GM21825 (cell line): ENCODE results near the gene WFIKKN2.
"Not testable (repeated sequence)": the region's sequence is repeated elsewhere in the genome, so short reads cannot be mapped to it uniquely, and the experiment has no call there.

ENCODE experiments used
- ATAC-seq: cut with Tn5 transposase; IDR thresholded peaks from one replicate; pipeline ENCODE4 v1.9.1; 2021; ENCODE audit warnings: mild to moderate bottlenecking, moderate library complexity; ENCODE audit not compliant: unreplicated experiment

The WFIKKN2 gene

DNA sequence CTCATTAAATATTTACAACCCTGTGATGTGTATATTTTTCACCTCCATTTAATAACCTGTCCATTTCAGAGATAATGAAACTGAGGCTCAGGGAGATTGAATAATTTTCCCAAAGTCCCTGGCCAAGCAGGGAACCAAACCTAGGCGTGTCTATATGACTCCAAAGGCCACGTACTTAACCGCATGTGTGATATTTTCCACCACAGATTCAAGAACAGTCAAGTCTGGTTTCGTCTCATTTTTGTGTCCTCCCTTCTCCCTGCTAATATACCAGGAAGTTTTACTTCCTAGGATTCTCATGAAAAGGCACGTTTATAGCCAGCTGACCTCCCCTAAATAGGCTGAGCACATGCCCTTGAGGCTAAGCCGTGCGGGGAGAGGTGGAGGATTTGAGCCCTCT lies 15.3 kb downstream of the WFIKKN2 start:
- no peak for ATAC-seq

DNA sequence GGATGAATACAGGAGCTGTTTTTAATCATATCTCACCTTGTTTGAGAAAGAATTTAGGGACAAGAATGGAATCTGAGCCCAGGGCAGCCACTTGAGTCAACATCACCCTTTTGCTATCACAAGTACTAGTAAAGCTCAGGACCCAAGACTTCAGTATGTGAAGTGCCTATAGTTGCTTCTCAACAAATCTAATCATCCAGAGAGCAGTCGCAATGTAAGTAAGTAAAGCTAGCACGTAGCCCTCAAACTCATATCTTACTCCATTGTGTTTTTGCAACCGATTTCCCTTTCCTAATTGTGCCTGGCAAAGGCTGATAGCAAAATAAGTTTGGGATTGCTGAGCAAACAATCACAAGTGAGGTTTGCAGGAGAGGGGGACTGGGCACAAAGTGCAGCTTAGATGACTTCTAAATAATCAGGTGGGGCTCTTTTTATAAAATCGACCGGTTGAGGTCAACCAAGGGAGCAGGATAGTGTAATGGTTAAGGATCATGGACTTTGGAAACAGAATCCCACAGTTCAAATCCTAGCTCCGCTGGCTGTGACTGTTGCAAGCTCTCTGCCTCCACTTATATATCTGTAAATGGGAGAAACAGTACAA lies 17.7 kb downstream of the WFIKKN2 start:
- no peak for ATAC-seq

DNA sequence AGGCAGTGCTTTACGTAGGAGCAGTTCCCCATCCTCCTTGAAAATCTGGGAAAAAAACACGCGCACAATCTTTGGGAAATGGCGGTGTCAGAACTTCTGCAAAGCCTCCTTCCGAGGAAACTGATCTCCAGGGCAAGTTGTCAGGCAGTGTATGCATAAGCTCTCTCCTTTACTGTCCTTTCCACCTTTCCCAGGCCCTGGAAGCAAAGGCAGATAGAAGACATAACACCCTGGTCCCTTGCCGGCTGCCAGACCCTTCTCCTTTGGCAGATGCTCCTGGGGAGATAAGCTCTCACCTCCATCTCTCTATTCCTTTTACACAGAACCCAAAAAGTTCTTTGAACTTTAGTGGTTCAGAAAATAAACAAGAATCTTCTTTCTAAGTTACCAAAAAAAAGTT lies 18.4 kb downstream of the WFIKKN2 start:
- no peak for ATAC-seq

DNA sequence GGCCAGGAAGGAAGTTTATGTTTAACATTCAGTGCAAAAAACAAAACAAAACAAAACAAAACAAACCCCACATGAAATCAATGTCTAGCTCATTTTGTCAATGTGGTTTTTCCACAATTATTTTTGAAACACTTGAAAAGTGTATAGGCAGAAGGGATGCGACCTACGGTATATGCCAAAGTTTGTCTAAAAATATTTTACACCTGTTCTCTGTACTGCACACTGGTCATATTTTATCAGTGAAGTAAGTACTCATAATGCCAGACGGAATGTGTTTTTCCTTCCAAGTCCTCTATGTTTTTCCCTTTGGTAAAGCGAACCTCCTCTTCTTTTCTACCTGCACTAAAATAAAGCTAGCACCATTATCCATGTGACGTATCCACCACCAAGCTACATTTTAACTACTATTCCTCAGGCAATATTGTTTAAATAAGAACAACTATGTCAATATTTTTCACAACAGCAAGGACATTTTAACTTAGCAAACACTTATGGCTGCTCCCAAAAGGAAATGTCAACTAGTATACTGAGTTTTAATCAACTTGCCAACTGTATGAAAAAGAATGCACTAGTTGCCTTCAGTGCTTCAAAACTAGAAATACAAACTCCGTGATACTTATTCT lies 20.4 kb downstream of the WFIKKN2 start:
- ATAC-seq = no peak

DNA sequence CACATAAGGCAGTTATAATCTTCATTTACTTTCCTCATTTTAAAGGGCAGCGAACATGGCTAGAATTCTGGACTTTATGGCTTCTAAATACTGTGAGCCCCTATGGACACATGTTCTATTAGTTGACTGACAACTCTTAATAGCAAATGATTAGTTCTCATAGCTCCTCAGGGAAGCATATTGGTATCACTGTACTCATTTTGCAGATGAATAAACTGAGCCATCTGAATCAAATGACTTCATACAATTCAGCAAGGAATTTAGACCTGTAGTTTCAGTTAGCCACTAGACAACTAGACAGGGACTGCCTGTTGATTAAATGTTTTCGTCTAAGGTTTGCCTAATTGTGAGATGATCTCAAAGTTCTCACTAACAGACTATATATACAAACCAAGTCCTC lies 21.0 kb downstream of the WFIKKN2 start:
- no peak for ATAC-seq

DNA sequence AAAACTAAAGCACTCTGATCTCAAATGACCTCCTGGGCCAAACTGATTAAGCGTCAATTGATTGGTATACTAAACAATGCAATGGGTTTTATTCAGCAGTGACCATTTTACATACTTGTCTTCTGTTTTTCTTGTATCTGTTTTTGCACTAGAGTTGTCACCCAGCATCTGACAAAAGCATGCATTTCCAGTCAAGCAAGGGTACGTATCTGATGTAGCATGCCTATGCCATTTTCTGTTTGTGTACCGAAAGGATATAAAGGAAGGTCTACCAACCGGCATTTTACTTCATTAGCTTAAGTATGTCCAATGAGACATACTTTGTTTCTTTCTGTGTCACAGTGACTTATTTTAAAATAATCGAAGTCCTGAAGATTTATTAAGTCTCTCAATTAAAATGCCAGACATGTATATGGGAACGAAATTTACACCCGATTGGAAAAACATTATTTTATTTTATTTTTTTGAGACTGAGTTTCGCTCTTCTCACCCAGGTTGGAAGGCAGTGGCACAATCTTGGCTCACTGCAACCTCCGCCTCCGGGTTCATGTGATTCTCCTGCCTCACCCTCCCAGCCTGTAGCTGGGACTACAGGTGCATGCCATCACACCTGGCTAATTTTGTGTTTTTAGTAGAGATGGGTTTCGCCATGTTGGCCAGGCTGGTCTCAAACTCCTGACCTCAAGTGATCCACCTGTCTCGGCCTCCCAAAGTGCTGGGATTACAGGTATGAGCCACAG lies 23.3 kb downstream of the WFIKKN2 start:
- no peak for ATAC-seq

DNA sequence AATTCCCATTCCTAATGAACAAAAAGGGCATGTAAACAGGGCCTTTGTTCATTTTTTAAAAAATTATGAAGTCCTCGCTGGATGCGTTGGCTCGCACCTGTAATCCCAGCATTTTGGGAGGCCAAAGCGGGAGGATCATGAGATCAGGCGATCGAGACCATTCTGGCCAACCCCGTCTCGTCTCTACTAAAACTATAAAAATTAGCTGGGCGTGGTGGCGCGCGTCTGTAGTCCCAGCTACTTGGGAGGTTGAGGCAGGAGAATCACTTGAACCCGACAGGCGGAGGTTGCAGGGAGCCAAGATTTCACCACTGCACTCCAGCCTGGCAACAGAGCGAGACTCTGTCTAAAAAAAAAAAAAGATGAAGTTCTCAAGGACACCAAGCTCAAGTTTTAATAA lies 24.3 kb downstream of the WFIKKN2 start:
- ATAC-seq = not testable (repeated sequence)

DNA sequence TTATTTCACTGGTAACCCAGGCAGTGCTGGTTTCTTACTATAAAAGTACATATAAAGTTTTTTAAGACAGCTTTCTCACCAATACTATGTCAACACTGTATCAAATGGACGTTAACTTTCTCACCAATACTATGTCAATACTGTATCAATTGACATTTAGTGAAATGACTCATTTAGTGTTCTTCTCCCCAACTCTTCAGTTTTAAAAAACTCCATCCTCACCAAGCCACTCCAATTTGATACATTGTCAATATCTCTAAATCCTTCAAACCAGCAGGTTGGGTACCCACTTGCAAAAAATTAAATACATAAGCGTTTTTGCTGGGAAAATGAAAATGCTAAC lies 25.9 kb downstream of the WFIKKN2 start:
- ATAC-seq = no peak

DNA sequence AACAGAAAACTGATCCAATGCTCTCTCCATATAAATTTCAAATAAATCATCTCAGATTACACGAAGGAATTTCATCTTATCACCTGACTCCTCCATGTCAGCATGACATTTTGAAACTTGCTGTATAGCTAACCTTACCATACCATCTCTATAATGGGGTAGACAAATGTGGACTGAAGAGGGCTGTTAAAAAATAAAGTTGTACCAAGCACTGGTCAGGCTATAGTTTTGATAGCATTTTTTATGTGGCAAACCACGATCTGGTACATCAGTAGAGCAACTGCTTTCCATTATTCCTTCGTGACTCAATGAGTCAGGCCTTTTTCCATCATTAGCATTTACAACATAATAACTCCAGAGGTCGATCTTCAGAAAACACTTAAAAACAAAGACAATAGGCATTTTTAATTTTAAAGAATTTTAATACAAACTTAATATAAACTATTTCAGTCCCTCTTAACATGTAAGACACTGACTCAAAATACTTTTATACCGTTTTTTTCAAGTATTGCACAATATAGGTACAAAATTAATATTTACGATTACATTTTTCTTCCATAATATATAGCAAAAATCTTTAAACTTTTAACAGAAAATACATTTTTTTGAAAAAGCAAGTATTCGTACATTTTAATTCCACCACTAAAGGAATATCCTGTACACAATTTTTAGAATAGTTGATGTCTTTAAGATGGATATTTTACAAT lies 26.6 kb downstream of the WFIKKN2 start:
- ATAC-seq = no peak

DNA sequence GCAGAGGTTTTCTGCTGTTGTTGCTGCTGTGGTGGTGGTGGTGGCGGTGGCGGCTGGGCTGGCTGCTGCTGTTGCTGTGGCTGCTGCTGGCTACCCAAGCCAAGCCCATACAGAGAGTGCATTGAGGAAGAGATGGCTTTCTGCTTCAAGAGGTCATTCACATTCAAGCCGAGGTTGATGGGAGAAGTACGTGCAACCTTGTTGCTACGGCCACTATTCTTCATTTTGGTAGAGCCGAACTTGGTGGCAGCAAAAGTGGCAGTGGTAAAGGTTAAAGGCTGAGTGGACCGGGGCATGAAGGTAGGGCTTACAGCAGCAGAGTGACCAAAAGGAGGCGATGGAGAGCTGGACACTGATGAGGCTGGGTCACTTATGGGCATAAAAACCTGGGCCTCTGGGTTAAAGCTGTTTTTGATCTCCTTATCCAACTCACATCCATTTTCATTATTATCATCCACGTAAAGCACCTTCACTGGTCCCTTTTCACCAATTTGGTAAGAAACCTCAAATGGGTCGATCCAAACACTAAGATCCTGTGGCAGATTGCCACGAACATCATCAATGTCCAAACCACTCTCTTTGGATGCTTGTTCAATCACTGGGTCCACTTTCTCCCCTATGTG lies 27.9 kb downstream of the WFIKKN2 start:
- ATAC-seq = no peak

DNA sequence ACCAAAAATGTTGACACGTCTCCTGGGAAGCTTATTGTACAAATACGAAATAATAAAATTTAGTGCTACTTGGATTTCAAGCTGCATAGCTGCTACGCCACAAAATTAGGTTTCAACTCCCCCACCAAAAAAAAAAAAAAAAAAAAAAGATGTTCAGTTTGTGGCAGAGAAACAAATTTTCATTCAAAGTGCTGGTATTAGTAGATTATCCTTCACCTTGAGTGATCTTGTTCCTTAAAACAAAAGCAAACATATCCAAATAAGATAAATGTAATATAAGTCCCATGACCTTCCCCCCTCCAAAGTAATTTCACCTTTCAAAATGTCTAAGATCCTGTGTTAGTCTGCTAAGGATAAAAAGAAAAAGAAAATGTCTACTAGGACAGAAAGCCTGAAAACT lies 28.5 kb downstream of the WFIKKN2 start:
- ATAC-seq = no peak

DNA sequence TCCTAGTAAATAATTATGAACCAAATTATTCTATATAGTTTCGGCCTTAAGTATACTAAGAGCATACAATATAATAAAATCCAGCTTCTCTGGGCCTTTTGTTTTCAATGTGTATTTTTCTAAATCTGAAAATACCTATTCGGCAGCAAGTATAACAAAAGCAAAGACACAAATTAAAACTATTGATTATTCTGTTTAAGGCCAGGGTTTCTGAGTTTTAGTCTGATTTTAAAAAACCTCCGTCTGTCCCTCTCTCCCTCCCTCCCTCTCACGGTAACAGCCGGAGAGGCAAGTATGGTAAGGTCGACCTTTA lies 29.3 kb downstream of the WFIKKN2 start:
- no peak for ATAC-seq

DNA sequence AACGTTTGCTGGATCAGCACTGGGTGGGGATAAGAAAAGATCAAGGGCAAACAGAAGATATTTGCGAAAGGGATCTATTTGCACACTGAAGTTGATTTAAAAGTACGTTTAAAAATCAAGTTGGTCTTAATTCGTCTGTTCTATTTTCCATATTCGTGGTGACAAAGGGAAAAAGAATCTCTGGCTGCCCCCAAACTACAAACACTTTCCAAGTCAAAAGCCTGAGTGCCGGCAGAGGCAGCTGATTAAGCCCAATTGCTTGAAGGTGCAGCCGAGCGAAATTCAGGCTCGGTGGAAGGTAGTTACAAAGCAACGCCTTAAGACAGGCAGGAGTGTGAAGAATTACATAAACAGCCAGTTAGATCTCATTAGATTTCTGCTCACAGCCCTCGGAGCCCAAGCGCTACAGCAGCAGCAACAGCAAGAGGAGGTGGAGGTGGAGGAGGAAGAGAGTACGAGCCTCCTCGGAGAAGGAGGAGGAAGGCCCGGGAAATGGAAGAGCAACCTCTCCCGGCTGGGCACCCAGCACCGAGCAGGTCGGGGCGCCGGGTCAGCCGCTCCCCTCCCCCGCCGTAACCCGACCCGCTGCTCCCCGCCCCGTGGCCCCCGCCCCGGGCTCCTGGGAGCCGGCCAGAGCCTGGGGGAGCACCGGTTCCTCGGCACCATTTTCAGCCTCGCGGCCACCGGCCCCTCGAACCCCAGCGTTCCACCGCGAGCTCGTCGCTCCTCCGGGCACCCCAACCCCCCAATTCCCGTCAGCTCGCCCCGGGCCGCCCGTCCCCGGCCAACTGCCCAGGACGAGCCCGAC lies 29.9 kb downstream of the WFIKKN2 start:
- peak; percentile 13 for ATAC-seq

DNA sequence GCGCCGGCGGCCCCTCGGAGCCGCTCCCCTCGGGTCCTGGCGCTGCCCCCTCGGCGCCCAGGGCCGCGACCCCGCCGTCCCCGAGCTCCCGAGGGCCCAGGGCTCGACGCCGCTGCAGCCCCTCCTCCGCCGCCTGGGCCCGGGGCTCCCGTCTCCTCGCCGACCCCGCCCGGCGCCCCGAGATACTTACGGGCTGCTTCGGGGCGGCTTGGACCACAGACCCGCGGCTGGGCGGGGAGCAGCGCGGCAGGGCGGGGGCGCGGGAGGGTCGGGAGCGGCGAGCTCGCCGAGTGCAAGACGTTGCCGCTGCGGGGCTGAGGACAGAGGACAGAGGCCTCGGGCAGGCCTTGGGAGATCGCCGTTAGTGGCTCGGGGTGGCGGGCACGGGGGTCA lies 30.5 kb downstream of the WFIKKN2 start:
- peak; percentile 3 for ATAC-seq

DNA sequence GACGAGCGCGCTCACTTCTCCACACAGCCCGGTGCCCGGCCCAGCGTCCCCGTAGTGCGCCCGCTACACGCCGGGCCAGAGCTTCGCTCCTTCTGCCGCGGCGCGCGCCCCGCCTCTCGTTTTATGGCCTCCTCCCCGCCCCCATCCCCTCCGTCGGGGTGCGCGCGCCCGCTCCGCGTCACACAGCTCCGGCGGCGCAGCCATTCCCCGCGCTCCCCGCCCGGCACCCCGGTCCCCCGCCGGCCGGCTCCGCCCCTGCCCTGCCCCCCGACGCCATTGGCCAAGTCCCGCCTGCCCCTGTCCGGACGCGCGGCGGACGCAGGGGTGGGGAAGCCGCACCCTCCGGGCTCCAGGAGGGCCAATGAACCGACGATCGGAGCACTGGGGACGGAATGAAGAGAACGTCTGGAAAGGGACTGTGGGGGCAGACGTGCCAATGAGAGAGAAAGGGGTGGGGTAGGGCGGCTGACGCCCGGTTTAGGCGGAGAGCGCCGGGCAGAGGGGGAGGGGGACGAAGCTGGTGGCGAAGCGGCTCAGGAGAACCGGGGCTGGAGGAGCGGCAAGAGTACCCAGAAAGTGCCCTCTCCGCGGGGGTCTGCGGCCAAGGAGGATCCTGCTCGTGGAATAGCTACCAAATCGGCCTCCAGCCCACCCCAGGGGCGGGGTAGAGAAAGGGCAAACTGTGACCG lies 31.0 kb downstream of the WFIKKN2 start, which contains the start of gene TOB1:
TOB1 (minus strand) TSS at position 94 of the 689 bp plus-strand sequence. CDS start 2,337 bp downstream, outside the sequence.
- peak; percentile 70 for ATAC-seq

DNA sequence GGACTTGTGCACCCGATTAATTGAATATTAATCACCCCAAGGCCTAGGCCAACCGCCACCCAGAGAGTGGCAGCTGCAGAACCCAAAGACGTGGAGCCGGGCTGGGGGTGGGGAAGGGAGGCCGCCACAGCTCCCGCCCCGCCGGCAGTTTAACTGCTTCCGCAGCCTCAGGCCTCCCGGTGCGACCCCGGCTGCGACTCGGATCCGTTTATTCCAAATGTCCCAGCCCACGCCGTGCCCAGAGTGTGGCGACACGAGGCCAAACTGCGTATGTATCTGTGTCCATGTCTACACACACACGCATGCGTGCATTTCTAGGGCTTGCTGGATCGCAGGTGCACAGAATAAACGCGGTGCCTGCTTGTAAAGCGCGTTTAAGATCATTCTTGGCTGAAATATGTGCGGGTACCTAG lies 31.6 kb downstream of the WFIKKN2 start:
- ATAC-seq = peak; percentile 8

DNA sequence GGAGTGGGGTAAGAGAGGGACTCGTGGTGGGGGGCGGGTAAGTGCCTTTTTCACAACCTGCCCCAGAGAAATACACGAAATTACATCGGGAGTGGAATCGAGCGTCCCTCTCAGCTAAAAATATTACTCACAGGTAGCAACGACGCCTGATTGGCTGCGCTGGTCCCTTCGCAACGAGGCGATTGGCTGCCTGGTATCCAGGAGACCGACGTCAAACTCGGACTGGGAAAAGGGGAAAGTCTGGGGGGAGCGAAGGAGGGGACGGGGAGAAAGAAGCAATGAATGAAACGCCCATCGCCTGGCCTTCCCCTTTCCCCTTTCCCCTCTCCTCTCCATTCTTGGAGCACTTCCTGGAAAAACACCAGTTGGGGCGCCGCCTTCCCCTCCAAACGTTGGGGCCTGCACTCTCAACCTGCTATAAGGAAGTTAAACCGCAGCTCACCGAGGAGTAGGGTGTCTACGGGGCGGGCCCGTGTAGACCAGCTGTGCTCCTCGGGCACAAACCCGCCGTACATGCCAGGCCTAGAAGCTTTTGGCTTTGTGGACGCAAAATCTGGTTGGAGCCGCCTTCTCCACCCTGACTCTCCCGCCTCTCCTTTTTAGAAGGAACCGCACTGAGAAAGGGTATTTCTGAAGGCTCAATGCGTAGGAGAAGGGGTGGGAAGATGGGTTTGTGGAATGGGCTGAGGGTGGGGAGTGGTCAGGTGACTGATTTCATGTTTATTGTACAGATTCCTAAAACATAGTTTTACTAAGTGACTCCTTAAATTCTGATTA lies 32.2 kb downstream of the WFIKKN2 start:
- peak; percentile 28 for ATAC-seq

DNA sequence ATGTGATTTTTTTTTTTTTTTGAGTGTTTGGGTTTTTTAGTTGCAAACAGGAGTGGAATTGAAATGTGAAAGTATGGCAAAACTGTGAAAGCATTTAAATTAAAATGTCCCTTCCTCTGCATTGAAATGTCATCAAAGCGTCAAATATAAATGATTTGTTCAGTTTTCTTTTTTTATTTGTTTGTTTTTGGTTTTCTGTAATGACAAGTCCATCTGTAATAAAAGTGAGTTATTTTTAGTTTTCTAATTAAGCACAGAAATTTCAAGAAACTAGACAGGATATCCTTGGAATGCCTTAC lies 32.7 kb downstream of the WFIKKN2 start:
- ATAC-seq = no peak

DNA sequence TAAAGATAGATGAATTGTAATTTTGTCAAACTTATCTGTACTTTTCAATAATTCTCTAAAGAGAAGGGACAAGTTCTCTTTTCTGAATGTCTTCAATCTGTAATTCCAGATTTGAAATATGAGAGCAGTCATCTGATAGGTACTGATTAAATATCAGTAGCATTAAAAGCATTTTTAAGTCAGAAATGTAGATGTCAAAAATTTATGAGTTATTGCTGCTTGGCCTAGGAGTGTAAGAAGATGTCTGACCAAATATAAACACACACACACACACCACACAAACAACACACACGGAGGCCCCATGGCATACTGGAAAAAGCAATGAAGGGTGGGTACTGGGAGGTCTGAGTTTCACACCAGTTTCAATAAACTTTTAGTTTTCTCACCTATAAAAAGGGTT lies 33.2 kb downstream of the WFIKKN2 start:
- no peak for ATAC-seq
